ENCODE data around the gene IFT88. TPM values are rescaled to one million over a fixed set of nuclear protein-coding genes. Genes with fewer than 3 reads are reported as not detected.
"Not testable (repeated sequence)": the region's sequence is repeated elsewhere in the genome, so short reads cannot be mapped to it uniquely, and the experiment has no call there.

Gene IFT88
- total RNA-seq, 2 donors from 2014 or later, result 5.1 to 5.7 TPM

DNA sequence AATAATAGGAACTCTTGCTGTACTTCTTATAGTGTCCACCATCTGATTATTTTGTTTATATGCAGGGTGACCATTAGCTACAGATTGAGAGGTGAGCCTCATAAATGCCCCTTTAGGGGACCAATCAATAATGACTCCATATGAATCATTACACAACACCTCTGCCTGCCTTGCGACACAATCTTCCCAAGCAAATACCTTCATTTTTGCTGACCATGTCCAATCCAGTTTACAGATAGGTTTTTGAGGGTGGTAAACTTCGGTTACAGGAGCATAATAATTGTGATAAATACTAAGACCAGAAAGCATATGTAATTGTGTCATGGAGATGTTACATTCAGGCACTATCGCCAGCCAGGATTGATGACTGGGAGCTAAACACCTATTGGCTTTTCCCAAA, 112.9 kb downstream of the IFT88 start:
- no peak for DNase-seq (ENCODE audit: low spot score)
- no peak overlapping the region for H3K27ac ChIP-seq
- H3K4me1 ChIP-seq, result no peaks in the 10 kb centered on the region
- TF ChIP-seq, protein P1, sequence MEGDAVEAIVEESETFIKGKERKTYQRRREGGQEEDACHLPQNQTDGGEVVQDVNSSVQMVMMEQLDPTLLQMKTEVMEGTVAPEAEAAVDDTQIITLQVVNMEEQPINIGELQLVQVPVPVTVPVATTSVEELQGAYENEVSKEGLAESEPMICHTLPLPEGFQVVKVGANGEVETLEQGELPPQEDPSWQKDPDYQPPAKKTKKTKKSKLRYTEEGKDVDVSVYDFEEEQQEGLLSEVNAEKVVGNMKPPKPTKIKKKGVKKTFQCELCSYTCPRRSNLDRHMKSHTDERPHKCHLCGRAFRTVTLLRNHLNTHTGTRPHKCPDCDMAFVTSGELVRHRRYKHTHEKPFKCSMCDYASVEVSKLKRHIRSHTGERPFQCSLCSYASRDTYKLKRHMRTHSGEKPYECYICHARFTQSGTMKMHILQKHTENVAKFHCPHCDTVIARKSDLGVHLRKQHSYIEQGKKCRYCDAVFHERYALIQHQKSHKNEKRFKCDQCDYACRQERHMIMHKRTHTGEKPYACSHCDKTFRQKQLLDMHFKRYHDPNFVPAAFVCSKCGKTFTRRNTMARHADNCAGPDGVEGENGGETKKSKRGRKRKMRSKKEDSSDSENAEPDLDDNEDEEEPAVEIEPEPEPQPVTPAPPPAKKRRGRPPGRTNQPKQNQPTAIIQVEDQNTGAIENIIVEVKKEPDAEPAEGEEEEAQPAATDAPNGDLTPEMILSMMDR (IDR thresholded peaks at IDR 0.05), result no peak
- no peaks in the 10 kb centered on the region for H3K9me3 ChIP-seq
- H3K36me3 ChIP-seq, result no peaks in the 10 kb centered on the region
- H3K4me3 ChIP-seq, result no peak overlapping the region
- no peaks in the 10 kb centered on the region for H3K27me3 ChIP-seq

- Histone ChIP-seq H3K27me3 (no peaks in the 10 kb centered on the region), H3K4me1 (no peaks in the 10 kb centered on the region), H3K4me3 (no peak overlapping the region), H3K9me3 (no peaks in the 10 kb centered on the region), H3K36me3 (no peaks in the 10 kb centered on the region), H3K27ac (no peak overlapping the region)
- no peak for DNase-seq (ENCODE audit: low spot score)
- TF ChIP-seq, protein P1 (IDR thresholded peaks at IDR 0.05), result no peak
These were observed 113.6 kb downstream of the IFT88 start for GRCh38 chr13:20680416-20681080.

DNA sequence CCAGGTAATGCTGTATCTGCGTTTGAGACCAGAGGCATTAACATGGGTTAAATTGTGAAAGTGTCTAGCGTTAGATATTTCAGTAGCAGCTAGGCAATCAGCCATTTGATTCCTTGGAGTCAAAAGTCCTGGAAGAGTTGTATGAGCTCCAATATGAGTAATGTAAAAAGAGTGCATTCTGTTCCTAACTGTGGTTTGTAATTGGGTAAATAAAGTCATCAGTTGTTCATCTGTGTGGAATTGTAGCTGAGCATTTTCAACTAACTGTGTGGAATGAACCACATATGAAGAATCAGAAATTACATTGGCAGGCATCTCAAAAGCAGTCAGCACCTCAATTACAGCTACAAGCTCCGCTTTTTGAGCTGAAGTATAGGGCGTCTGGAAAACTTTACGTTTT, 114.5 kb downstream of the IFT88 start:
- not testable (repeated sequence) for H3K4me1 ChIP-seq; H3K9me3 ChIP-seq; H3K27ac ChIP-seq; DNase-seq (ENCODE audit: low spot score); H3K4me3 ChIP-seq; H3K36me3 ChIP-seq; H3K27me3 ChIP-seq

- no peaks in the 10 kb centered on the region for H3K27me3 ChIP-seq
- TF ChIP-seq, protein P1 (IDR thresholded peaks at IDR 0.05), result no peak
- no peaks in the 10 kb centered on the region for H3K9me3 ChIP-seq
- no peak overlapping the region for H3K4me3 ChIP-seq
- no peaks in the 10 kb centered on the region for H3K4me1 ChIP-seq
- H3K27ac ChIP-seq, result no peak overlapping the region
- no peaks in the 10 kb centered on the region for H3K36me3 ChIP-seq
- no peak for DNase-seq (ENCODE audit: low spot score)
These were observed 115.1 kb downstream of the IFT88 start for GRCh38 chr13:20682061-20682460.

DNA sequence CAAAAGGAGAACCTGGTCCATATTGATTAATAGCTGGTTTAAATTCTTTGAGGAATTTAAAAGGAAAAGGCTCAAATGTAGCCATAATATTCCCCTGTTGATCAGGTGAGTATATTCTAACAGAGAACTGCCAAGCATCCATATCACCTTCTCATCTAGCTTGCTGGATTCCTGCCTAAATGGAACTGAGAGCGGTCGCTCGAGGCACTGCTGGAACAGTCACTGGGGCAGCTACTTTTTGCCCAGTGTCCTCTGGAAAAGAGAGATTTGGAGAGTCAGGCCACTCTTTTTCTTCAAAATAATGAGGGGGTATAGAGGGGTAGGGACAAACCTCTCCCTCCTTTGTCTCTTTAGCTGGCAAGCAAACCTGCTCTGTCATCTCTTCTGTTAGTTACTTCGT, 117.1 kb downstream of the IFT88 start:
- DNase-seq (ENCODE audit: low spot score), result no peak
- Histone ChIP-seq H3K4me1 (no peaks in the 10 kb centered on the region), H3K27ac (no peak overlapping the region), H3K36me3 (no peaks in the 10 kb centered on the region), H3K4me3 (no peak overlapping the region), H3K9me3 (no peaks in the 10 kb centered on the region), H3K27me3 (no peaks in the 10 kb centered on the region)
- TF ChIP-seq, protein P1 (IDR thresholded peaks at IDR 0.05), result no peak

DNA sequence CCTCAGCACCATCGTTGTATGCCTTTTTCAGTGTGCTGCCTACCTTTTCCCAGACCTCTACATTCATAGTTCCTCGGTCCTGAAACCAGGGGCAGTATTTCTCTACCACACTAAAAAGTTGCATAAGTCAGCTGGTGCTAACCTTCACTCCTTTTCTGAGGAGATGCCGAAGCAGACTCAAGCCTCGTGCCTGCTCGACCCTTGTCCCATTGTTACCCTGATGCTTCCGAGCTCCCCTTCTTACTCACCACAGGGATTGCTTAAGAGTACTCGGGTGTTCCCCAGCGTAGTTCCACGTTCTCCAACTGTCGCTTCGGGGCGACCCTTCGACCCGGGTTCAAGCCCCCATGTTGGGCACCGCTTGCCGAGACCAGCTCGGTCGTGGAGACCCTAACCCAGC, 117.6 kb downstream of the IFT88 start:
- H3K4me3 ChIP-seq, result no peak overlapping the region
- H3K4me1 ChIP-seq, result no peaks in the 10 kb centered on the region
- no peaks in the 10 kb centered on the region for H3K27me3 ChIP-seq
- TF ChIP-seq, protein P1 (IDR thresholded peaks at IDR 0.05), result no peak
- H3K27ac ChIP-seq, result no peak overlapping the region
- no peaks in the 10 kb centered on the region for H3K9me3 ChIP-seq
- DNase-seq (ENCODE audit: low spot score), result no peak
- no peaks in the 10 kb centered on the region for H3K36me3 ChIP-seq

Data from right atrium auricular region (tissue), 2 donors.